ENCODE results near the gene EBI3.

DNA sequence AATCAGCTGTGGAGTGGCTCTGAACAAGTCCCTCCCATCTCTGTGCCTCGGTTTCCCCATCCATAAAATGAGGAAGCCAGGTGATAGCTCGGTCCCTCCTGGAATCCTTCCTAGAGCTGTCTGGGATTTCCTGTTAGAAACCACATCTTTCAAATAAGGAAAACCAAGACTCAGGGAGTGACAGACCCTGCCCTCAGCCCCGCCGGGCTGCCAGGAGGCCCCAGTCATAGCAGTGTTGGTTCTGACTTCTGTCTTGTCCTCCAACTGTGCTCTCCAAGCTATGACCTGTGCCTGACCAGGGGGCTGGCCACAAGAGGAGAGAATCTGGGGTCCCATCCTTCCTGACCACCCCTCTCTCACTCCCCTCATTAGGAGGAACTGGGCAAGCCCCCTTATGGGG lies 48.7 kb downstream of the EBI3 start:
- TF ChIP-seq, protein P1, sequence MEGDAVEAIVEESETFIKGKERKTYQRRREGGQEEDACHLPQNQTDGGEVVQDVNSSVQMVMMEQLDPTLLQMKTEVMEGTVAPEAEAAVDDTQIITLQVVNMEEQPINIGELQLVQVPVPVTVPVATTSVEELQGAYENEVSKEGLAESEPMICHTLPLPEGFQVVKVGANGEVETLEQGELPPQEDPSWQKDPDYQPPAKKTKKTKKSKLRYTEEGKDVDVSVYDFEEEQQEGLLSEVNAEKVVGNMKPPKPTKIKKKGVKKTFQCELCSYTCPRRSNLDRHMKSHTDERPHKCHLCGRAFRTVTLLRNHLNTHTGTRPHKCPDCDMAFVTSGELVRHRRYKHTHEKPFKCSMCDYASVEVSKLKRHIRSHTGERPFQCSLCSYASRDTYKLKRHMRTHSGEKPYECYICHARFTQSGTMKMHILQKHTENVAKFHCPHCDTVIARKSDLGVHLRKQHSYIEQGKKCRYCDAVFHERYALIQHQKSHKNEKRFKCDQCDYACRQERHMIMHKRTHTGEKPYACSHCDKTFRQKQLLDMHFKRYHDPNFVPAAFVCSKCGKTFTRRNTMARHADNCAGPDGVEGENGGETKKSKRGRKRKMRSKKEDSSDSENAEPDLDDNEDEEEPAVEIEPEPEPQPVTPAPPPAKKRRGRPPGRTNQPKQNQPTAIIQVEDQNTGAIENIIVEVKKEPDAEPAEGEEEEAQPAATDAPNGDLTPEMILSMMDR (IDR thresholded peaks at IDR 0.05 in 8 of 11, conservative IDR thresholded peaks at IDR 0.05 in 3 of 11): no peak
- TF ChIP-seq POLR2A (IDR thresholded peaks at IDR 0.05): no peak
- no peak for TF ChIP-seq POLR2AphosphoS5 (IDR thresholded peaks at IDR 0.05)

All from spleen (tissue), 7 donors.